ES-I3 (cell line): ENCODE data around the gene PDLIM3.

ENCODE experiments used
- H3K36me3 ChIP-seq: 2 replicates; pipeline ENCODE4 v1.6.1; 2013; ENCODE audit warnings: mild to moderate bottlenecking, low read length, control low read depth, moderate library complexity; ENCODE audit not compliant: insufficient read depth
- H3K4me1 ChIP-seq: 2 replicates; pipeline ENCODE4 v1.6.1; 2013; ENCODE audit warnings: mild to moderate bottlenecking, control low read depth, low read length; ENCODE audit not compliant: insufficient read depth
- H3K9ac ChIP-seq: 2 replicates; pipeline ENCODE4 v1.6.1; 2013; ENCODE audit warnings: low read depth, mild to moderate bottlenecking, low read length, moderate library complexity
- H3K9me3 ChIP-seq: 2 replicates; pipeline ENCODE4 v1.6.1; 2013; ENCODE audit warnings: mild to moderate bottlenecking, low read length, moderate library complexity; ENCODE audit not compliant: control insufficient read depth, insufficient read depth

Gene PDLIM3

DNA sequence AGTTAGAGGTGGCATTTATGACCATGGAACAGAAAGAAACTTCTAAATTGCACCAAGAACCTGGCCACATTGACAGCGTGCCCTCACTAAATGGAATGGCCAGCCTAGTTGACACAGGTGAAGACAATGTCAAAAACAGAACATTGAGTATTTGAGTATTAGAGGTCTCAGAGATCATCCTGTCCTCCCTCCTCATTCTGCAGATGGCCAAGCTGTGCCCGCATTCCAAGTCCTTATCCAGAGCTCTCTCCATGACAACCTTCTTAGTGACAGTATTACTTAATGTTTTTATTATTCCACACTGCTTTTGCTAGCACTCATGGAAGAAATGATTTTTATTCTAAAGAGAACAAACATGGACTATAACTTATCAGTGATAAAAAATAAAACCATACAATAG lies 53.9 kb downstream of the PDLIM3 start:
- Histone ChIP-seq H3K9me3 (no peaks in the 10 kb centered on the region), H3K4me1 (peaks cover 6% of the 10 kb centered on the region), H3K36me3 (no peaks in the 10 kb centered on the region), H3K9ac (no peak overlapping the region)

DNA sequence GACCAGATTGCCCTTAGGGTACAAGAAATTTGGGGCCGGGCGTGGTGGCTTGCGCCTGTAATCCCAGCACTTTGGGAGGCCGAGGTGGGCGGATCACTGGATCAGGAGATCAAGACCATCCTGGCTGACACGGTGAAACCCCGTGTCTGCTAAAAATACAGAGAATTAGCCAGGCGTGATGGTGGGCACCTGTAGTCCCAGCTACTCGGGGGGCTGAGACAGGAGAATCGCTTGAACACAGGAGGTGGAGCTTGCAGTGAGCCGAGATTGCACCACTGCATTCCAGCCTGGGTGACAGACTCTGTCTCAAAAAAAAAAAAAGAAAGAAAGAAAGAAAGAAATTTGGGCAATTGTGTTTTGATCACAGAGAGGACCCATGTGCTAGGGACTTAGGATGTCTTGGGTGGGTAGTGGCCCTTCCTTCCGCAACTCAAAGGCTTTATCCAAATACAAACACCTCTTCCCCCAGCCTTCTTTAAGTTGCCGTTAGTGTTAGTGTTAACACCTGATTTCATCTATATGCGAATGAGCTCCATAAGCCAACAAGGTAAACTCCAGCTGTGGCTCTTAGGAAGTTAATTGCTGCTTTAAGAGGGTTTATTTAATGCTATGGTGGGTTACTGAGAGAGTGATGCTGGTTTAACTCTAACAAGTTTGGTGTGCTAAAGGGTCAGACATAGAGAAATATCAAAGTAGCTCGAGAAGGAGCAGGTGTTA lies 55.1 kb downstream of the PDLIM3 start:
- Histone ChIP-seq H3K9ac (no peak overlapping the region), H3K36me3 (no peaks in the 10 kb centered on the region), H3K4me1 (peaks cover 6% of the 10 kb centered on the region), H3K9me3 (no peaks in the 10 kb centered on the region)

DNA sequence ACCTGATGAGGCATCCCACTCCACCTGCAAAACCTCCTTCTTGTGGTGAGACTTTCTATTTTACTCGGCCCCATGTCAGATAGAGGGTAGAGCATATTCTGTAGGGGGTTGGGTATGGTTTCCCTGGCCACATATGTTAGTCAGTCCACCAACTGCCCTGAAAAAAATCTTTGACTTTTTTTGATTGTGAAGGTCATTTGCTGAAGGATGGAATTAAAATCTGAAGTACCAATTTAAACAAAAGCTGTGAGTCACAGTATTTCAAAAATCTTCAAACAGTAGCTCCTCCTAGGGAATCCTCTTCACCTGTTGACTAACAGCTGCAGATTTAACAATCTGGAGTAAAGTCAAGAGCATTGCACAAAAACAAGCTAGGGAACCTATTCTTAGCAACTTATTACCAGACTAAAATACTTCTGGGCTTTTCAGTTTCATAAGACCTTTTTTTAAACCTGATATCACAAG lies 55.8 kb downstream of the PDLIM3 start:
- Histone ChIP-seq H3K9me3 (no peaks in the 10 kb centered on the region), H3K36me3 (no peaks in the 10 kb centered on the region), H3K9ac (no peak overlapping the region), H3K4me1 (peaks cover 6% of the 10 kb centered on the region)

DNA sequence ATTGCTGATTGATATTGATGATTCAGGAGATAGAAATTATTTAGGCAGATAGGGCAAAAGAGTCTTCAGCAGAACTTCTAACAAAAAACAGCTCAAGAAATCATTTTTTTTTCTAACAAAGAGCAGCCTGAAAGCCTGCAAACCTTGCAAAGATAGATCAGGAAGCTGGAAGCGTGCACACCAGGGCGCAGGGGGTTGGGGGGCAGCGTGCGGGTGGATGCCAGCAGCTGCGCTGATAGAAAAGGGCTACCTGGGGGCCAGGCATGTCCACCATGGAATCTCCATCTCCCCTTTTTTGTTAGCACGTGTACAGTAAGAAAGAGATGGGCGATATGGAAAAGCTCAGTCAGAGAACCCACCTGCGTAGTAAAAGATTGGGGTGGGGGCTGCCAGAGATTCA lies 62.1 kb downstream of the PDLIM3 start:
- Histone ChIP-seq H3K36me3 (no peaks in the 10 kb centered on the region), H3K9ac (no peak overlapping the region), H3K9me3 (no peaks in the 10 kb centered on the region), H3K4me1 (0 out of 2 replicates have a peak, but pooled peaks cover 5% of the 10 kb centered on the region)

DNA sequence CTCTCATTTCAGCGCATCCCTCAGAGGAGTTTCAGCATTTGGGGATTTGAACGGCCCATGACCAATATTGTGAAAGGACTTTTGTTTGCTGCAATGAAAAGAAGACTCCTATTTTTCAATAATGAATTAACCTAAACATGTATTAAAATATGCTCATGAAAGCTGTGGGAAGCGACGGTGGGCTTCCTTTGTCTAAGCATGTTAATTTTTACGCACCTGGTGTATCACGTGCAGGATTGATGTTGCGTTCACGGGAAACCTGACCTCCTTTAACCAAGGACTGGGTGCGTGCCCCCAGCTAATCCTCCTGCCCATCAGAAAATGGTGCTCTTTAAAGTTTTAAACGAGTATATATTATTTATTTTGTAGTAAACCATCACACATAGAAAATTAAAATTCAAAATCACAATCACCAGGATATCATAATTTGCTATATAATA lies 63.2 kb downstream of the PDLIM3 start:
- Histone ChIP-seq H3K9me3 (no peaks in the 10 kb centered on the region), H3K36me3 (no peaks in the 10 kb centered on the region), H3K4me1 (0 out of 2 replicates have a peak, but pooled peaks cover 5% of the 10 kb centered on the region), H3K9ac (peak overlapping the region; percentile 62; the same call in 1 of the 2 replicates)

DNA sequence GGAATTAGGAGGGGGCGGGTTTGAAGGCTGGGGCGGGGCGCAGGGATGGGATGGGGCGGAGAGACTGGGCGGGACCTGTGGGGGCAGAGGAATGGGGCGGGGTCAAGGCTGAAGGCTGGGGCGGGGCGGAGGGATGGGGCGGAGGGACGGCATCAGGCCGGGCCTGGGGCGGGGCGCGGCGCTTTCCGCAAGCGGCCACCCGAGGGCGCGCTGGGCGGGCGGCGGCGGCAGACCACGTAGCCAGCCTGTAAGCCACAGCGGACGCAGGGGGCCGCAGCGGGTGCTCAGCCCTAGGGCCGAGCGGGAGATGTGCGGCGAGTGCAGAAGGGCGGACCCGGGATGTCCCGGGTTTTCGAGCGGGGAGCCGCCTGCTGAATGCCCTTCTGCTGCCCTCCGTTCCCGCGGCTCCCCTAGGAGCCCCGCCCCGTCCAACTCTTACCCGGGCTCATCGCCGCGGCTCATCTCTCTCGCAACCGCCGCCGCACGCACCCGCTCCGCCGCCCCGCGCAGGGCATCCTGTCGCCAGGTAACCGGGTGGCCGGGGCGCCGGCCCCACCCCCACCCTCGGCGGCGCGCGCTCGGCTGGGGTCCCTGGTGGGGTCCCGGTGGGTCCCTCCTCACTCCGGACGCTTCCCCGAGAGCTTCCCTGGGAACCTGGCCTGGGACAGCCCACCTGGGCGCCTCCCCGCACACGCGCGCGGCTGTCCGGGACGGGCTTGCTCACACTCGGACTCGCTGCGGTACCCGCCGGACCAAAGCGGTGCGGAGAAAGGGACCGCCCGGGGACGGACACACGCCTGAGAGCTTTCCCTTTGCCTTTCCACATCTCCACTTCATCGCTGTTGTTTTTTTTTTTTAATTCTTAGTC lies 63.8 kb downstream of the PDLIM3 start, which contains the start of gene CCDC110:
TSS of gene CCDC110 (minus strand) at position 499 of the 868 bp plus-strand sequence. CDS start at position 449, 50 bp downstream.
- Histone ChIP-seq H3K9ac (peak within 1 kb of the TSS; percentile 79; the same call in 1 of the 2 replicates), H3K9me3 (no peaks in the 10 kb centered on the region), H3K4me1 (0 out of 2 replicates have a peak, but pooled peaks cover 5% of the 10 kb centered on the region), H3K36me3 (no peaks in the 10 kb centered on the region)

DNA sequence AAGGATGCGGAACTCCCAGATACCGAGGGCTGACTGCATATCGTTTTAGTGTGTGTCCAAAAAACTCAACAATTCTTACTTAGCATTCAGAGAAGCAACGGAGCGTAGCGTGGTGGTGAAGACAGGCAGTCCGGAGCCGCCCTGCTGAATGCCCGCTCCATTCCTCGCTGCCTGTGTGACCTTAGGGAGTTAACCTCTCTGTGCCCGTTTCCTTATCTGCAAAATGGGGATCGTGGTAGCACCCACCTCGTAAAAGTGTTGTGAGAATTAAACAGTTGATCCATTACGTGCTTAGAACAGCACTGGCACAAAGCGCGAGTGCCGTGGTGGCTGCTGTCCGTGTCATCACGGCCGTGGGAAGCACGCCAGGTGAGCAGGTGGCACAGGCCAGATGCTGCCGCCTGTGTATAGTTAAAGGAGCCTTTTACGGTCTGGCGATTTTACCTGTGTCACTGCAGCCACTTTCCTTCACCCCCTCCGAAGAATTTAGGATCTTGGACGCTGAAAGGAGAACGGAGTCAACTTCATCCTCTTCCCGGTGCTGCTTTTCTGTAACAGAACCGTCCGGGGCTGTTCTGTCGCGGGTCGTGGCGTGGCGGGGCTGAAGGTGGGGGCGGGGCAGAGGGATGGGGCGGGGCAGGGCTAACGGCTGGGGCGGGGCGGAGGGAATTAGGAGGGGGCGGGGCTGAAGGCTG lies 64.7 kb downstream of the PDLIM3 start:
- H3K4me1 ChIP-seq, result 0 out of 2 replicates have a peak, but pooled peaks cover 5% of the 10 kb centered on the region
- H3K36me3 ChIP-seq, result no peaks in the 10 kb centered on the region
- H3K9ac ChIP-seq, result peak overlapping the region; percentile 79; the same call in 1 of the 2 replicates
- H3K9me3 ChIP-seq, result no peaks in the 10 kb centered on the region

DNA sequence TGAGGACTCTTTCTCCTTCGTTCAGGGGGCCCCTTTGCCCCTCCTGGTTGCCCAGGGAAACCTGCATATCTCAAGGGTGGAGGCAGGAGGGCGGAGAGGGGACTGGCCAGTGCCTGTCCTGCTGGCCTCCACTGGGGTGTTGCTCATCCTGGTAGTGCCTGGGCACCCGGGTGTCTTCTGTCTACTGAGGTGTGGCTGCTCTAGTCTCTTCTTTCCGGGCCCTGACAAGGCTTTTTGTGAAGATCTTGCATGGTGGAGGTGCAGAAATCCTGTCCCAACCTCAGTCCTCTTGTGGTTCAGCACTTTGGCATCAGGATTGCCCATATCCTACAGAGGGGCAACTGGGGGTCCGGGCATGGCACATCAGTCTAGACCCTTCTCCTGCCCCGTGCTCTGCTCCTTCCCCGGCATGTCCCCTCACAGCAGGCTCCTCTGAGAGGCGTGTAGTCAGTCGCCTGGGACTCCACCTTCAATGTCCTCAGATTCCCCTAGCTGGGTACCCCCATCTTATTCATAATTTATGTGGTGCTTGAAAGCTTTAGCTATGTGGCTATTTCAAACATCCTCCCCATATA lies 65.6 kb downstream of the PDLIM3 start:
- Histone ChIP-seq H3K9me3 (no peaks in the 10 kb centered on the region), H3K9ac (no peak overlapping the region), H3K4me1 (peaks cover 10% of the 10 kb centered on the region; the same call in 1 of the 2 replicates), H3K36me3 (no peaks in the 10 kb centered on the region)

DNA sequence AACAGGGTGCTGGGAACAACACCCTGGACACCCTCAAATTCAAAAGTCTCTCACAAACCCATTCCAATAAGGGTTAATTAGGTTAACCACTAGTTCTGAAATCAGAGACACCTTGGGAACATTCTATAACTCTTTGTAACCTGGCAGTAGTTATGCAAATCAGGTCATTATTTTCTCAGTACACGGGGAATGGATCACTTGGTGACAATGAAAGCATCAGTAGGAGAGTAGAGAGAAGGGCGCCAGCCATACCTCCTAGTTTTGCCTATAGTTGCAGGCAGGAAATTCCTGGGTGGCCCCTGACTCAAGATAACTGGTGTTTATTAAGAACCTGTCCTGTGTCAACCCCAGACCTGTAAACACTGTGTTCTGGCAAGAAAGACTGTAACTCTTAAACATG lies 66.3 kb downstream of the PDLIM3 start:
- peaks cover 14% of the 10 kb centered on the region for H3K4me1 ChIP-seq
- H3K9ac ChIP-seq, result no peak overlapping the region
- no peaks in the 10 kb centered on the region for H3K36me3 ChIP-seq
- H3K9me3 ChIP-seq, result no peaks in the 10 kb centered on the region

DNA sequence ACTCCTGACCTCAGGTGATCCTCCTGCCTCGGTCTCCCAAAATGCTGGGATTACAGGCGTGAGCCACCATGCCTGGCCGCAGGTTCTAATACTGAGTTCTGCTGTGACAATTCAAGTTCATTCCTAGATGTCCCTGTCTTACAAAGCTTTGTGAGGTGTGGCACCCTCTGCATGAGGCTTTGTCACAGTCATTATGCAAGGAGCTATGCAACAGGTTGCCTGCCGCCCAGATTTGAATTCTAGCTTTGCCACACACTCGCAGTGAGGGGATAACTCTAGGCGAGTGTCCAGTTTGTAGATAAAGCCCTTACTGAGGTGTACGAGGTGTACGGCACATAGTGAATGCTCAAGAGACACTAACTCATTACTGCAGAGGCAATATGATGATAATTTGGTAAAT lies 67.3 kb downstream of the PDLIM3 start:
- Histone ChIP-seq H3K4me1 (peaks cover 14% of the 10 kb centered on the region), H3K36me3 (no peaks in the 10 kb centered on the region), H3K9me3 (no peaks in the 10 kb centered on the region), H3K9ac (no peak overlapping the region)

DNA sequence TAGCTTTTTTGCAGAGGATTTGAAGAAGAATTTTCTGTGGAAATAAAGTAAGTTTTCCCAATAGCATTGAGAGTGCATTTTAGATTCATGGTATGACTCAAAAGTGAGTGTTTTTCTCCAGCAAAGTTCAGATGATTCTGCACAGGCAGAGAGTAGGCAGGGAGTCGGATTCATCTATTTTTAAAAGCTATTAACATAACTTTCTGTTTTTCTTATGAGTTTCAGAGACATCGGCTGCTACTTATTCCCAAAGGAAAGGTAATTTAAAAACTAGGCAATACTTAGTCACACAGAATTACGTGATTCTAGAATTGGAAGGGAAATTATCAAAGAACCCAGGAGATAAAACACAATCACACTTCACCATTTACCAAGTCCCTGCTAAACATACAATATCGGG lies 68.2 kb downstream of the PDLIM3 start:
- Histone ChIP-seq H3K36me3 (no peaks in the 10 kb centered on the region), H3K9ac (no peak overlapping the region), H3K9me3 (no peaks in the 10 kb centered on the region), H3K4me1 (peaks cover 14% of the 10 kb centered on the region)

DNA sequence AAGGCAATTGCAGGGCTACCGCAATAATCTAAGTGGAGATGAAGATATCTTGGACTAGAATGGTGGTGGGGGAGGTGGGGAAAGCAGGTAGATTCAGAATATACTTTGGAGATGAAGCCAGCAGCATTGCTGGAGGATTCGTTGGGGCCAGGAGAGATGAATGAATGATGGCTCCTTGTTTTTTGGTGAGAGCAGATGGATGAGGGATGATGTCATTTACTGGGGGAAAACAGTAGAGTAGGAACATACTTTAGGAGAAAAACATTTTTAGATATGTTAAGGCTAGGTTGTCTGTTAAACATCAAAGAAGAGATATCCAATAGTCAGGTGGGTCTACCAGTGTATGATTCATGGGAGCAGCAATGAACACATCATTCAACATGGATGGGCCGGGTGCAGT lies 69.6 kb downstream of the PDLIM3 start:
- Histone ChIP-seq H3K9me3 (no peaks in the 10 kb centered on the region), H3K36me3 (no peaks in the 10 kb centered on the region), H3K9ac (no peak overlapping the region), H3K4me1 (peaks cover 14% of the 10 kb centered on the region)

DNA sequence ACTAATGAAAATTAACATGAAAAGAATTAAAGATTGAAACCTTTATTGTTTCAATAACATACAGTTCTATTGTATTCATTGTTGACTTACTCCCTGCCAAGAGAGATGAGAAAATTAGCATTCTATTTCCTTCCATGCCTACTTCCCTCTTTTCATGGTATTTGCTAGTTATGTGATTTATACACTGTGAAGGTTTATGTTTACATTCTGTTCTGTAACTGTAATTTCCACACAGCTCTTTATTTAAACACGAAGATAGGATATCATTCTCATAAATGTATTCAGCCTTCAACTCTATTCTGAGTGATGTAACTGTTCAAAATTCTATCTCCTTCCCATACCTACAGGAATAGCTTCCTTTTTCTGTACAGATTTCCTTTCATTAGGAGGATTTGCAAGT lies 70.4 kb downstream of the PDLIM3 start:
- no peak overlapping the region for H3K9ac ChIP-seq
- no peaks in the 10 kb centered on the region for H3K36me3 ChIP-seq
- H3K9me3 ChIP-seq, result no peaks in the 10 kb centered on the region
- H3K4me1 ChIP-seq, result peaks cover 14% of the 10 kb centered on the region

DNA sequence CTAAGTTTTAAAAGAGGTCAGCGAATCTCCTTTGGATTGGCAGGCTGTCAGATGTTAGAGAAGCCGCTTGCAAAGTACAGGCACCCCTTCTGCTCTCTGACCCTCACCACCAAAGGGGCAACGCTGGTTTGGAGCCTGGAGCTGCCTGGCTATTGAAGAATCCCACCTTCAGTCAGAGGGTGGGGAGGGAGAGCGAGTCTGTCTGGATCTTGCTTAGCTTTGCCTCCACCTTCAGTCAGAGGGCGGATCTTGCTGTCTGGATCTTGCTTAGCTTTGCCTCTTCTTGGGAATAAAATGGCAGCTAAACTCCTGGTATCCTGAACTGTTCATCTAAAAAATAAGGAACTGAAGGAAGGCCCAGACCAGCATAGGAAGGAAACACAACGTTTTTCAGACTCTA lies 71.1 kb downstream of the PDLIM3 start:
- Histone ChIP-seq H3K9ac (no peak overlapping the region), H3K36me3 (no peaks in the 10 kb centered on the region), H3K9me3 (no peaks in the 10 kb centered on the region)

More for the DNA sequence above, 71.1 kb downstream of the PDLIM3 start:
- H3K4me1 ChIP-seq, result peaks cover 9% of the 10 kb centered on the region
